LNCAP (cell line): ENCODE results near the gene TMEM127.

Experiments
- CTCF ChIP-seq: fragments of 450-650 bp; IDR thresholded peaks from 2 replicates; pipeline ENCODE4 v1.5.1; 2017; ENCODE audit warnings: mild to moderate bottlenecking

Gene TMEM127

GRCh38 chr2:96260387-96261260 lies 5.2 kb downstream of the TMEM127 start:
- peak; percentile 60; the same call in 1 of the 2 replicates for TF ChIP-seq CTCF

GRCh38 chr2:96259497-96259921 lies 6.3 kb downstream of the TMEM127 start:
- no peak for TF ChIP-seq CTCF

GRCh38 chr2:96258166-96259022 lies 7.4 kb downstream of the TMEM127 start:
- no peak for TF ChIP-seq CTCF

GRCh38 chr2:96256611-96257113 lies 9.1 kb downstream of the TMEM127 start:
- no peak for TF ChIP-seq CTCF

- TF ChIP-seq CTCF = no peak
These were observed 11.2 kb downstream of the TMEM127 start for GRCh38 chr2:96254571-96254970.

GRCh38 chr2:96253006-96253405 lies 12.8 kb downstream of the TMEM127 start:
- no peak for TF ChIP-seq CTCF

GRCh38 chr2:96252526-96252925 lies 13.3 kb downstream of the TMEM127 start:
- no peak for TF ChIP-seq CTCF
